Heart left ventricle (tissue), 16 donors: ENCODE results near the gene PCDHA1. TPM values are rescaled to one million over a fixed set of nuclear protein-coding genes. Genes with fewer than 3 reads are reported as not detected.
"Not testable (repeated sequence)": the region's sequence is repeated elsewhere in the genome, so short reads cannot be mapped to it uniquely, and the experiment has no call there.

Experiments used
- ATAC-seq, 4 donors: fragments of 200-7000 bp; cut with Tn5 transposase; one replicate each; pipeline ENCODE4 v1.9.1; 2020 to 2022; ENCODE audit warnings: moderate library complexity in 4 of 4, mild to moderate bottlenecking in 3 of 4, moderate number of reproducible peaks in 1 of 4
- DNase-seq, 5 donors: peaks; one replicate each; pipeline ENCODE4 v3.0.0-alpha.2; 2020
- H3K27ac ChIP-seq, 12 donors: fragments of 200-600 bp; sonication (generic) in 4 of 12; one replicate each; pipeline versions ENCODE4 v1.5.0 to v1.8.0; 2016 to 2022; ENCODE audit warnings: mild to moderate bottlenecking in 2 of 12
- H3K27me3 ChIP-seq, 9 donors: fragments of 200-600 bp; sonication (generic) in 2 of 9; one replicate each; pipeline versions ENCODE4 v1.5.1 to v1.8.0; 2016 to 2022; ENCODE audit warnings: mild to moderate bottlenecking in 3 of 9
- H3K36me3 ChIP-seq, 9 donors: fragments of 200-600 bp; sonication (generic) in 2 of 9; one replicate each; pipeline versions ENCODE4 v1.5.0 to v1.8.0; 2018 to 2022; ENCODE audit warnings: mild to moderate bottlenecking in 2 of 9
- H3K4me1 ChIP-seq, 12 donors: fragments of 200-600 bp; sonication (generic) in 4 of 12; one replicate each; pipeline versions ENCODE4 v1.5.0 to v1.8.0; 2016 to 2022; ENCODE audit warnings: mild to moderate bottlenecking in 3 of 12
- H3K4me3 ChIP-seq, 12 donors: fragments of 200-600 bp; sonication (generic) in 4 of 12; one replicate each; pipeline versions ENCODE4 v1.5.0 to v1.8.0; 2017 to 2022; ENCODE audit warnings: mild to moderate bottlenecking in 9 of 12, moderate library complexity in 4 of 12
- H3K9me3 ChIP-seq, 12 donors: fragments of 200-600 bp; sonication (generic) in 4 of 12; one replicate each; pipeline versions ENCODE4 v1.5.0 to v1.8.0; 2016 to 2022; ENCODE audit warnings: mild to moderate bottlenecking in 1 of 12
- POLR2A ChIP-seq, 2 donors: fragments of 450-650 bp; IDR thresholded peaks; one replicate each; pipeline ENCODE4 v1.6.1; 2017; ENCODE audit warnings: antibody characterized with exemption in 2 of 2, mild to moderate bottlenecking in 2 of 2, moderate library complexity in 2 of 2
- WGBS, 4 donors: extraction: QIAGEN DNeasy Blood & Tissue Kit in 2 of 4; methylation state at CpG; one replicate each; pipeline versions ENCODE4 v1.1.5 to v1.1.7; 2013 to 2018; 5-methylcytosine and 5-hydroxymethylcytosine counted together
- intact Hi-C, 10 donors: fragments of 100-400 bp; cut with DNase I; formaldehyde crosslinking; loops; one replicate each; pipeline versions ENCODE4 v1.11.1 to v1.14.2; 2022
- polyA plus RNA-seq, 2 donors: library from polyadenylated mRNA; stranded (reverse); fragments of 200-250 nt; gene quantifications; one replicate each; pipeline ENCODE4 v1.2.3, GENCODE V29; 2013
- total RNA-seq, 9 donors: library from RNA; depleted of rRNA in 2 of 9; stranded (reverse); fragments of >200 nt in 2 of 9; fragmentation: NEBNext Ultra II Directional in 3 of 9; extraction: Animal tissue kit (Norgen Biotek cat#: 25700) in 3 of 9; gene quantifications; one replicate each; pipeline versions ENCODE4 v1.1.0 to v1.2.4, GENCODE V29; 2016 to 2023
- TF ChIP-seq, protein P1 (sequence below), 12 donors: fragments of 200-600 bp; sonication (generic) in 4 of 12; IDR thresholded peaks; one replicate each; pipeline versions ENCODE4 v1.5.0 to v1.8.0; 2018 to 2022; ENCODE audit warnings: antibody characterized with exemption in 12 of 12, mild to moderate bottlenecking in 5 of 12
- donor health status: ischemic (EF 13 %, LVEDD 7.1; RV severe dilation, severe dysfunction).
- donor health status: healthy with polysubstance abuse.
- donor health status: DM: no; HTN: yes; CAD: no.
- donor health status: DM: no; HTN: no; CAD: no.
- donor health status: ischemic (EF 25% LVEDD 6.9; RV normal size, moderate dysfunction).
- donor health status: ischemic (EF 25% LVEDD 5.7; RV mildly dilated, moderate dysfunction).
- donor health status: healthy.
- donor health status: DM: yes; HTN: yes; CAD: no.
- donor health status: ischemic (EF 35%, LVEDD 5.7; RV mildly dilated, moderate dysfunction).
- donor health status: nonischemic (EF 11% LVEDD 7.7; RV severe dilation, severe dysfunction).
- donor health status: DM: yes; HTN: yes; CAD: no.
- donor health status: PGD.
- donor health status: ischemic (EF 29% LVEDD 5.4; RV normal size, mild dysfunction).
- donor health status: nonischemic (EF 23%, LVEDD 6.1; RV moderate dilation, normal function).

PCDHA1 gene
- total and polyA plus RNA-seq, 11 donors, result 0.08 TPM; not detected in 10

DNA sequence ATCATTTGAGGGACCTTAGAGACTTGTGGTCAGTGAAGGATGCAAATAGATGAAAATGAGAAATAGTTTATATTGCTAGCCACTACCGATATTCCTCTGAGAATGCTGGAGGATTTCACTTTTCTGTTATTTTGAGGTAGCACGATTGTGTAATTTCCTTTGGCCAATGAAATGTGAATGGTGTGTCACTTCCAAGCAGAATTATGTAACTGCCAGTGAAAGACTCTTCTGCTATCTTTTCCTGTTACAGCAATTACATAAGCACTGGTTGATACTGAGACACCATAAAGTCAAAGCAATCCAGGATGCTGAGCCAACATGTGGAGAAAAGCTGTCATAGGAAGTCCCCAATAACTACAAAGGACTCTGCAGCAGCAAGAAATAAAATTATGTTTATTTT is 5.1 kb downstream of the PCDHA1 start:
- Histone ChIP-seq H3K27ac (no peak overlapping the region), H3K4me3 (no peak overlapping the region), H3K27me3 (peaks cover 0 to 63% (median 9%) of the 10 kb centered on the region in 9 donors), H3K4me1 (no peaks in the 10 kb centered on the region), H3K36me3 (no peaks in the 10 kb centered on the region), H3K9me3 (peaks cover 0 to 82% (median 42%) of the 10 kb centered on the region in 12 donors)
- TF ChIP-seq, protein P1, sequence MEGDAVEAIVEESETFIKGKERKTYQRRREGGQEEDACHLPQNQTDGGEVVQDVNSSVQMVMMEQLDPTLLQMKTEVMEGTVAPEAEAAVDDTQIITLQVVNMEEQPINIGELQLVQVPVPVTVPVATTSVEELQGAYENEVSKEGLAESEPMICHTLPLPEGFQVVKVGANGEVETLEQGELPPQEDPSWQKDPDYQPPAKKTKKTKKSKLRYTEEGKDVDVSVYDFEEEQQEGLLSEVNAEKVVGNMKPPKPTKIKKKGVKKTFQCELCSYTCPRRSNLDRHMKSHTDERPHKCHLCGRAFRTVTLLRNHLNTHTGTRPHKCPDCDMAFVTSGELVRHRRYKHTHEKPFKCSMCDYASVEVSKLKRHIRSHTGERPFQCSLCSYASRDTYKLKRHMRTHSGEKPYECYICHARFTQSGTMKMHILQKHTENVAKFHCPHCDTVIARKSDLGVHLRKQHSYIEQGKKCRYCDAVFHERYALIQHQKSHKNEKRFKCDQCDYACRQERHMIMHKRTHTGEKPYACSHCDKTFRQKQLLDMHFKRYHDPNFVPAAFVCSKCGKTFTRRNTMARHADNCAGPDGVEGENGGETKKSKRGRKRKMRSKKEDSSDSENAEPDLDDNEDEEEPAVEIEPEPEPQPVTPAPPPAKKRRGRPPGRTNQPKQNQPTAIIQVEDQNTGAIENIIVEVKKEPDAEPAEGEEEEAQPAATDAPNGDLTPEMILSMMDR (IDR thresholded peaks at IDR 0.05), result no peak
- 26 to 55% (median 43%) methylated on average over 2 of the region's 2 CpGs for WGBS, 4 donors
- DNase-seq, result no peak
- no peak for ATAC-seq
- intact Hi-C loops, result no loop called here

DNA sequence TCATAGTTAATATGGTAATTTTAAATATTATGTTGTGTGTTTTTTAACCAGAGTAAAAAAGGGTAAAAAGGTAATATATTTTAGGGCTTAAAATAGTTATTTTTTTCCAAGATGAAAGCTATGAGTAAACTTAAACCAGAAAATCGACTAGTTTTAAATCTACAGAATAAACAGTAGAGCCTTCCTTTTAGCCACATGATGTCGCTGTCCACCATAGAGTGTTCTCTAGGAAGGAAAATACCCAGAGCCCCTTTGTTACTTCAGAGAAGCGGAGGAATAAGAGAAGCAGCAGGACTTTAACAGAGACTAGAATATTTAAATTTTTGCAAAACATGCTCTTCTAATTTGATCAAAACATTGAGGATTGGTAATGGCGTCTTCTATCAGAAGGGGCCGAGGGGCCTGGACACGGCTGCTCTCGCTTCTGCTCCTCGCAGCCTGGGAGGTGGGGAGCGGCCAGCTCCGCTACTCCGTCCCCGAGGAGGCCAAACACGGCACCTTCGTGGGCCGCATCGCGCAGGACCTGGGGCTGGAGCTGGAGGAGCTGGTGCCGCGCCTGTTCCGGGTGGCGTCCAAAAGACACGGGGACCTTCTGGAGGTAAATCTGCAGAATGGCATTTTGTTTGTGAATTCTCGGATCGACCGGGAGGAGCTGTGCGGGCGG is 8.8 kb downstream of the PCDHA1 start, which contains the start of gene PCDHA2:
Gene PCDHA2, plus strand, starts transcription at position 258 of the 664 bp plus-strand sequence.
- Histone ChIP-seq H3K36me3 (no peaks in the 10 kb centered on the region), H3K4me3 (peak within 1 kb of the TSS in 5 of 12 donors; percentile 7 to 39 (median 29)), H3K27me3 (peaks cover 0 to 39% (median 9%) of the 10 kb centered on the region in 9 donors), H3K9me3 (peaks cover 0 to 75% (median 30%) of the 10 kb centered on the region in 12 donors), H3K27ac (no peak within 1 kb of the TSS), H3K4me1 (no peaks in the 10 kb centered on the region)
- DNase-seq (peak in 1 of 5 donors; percentile 47), ATAC-seq (no peak)
- TF ChIP-seq, protein P1 (IDR thresholded peaks at IDR 0.05), result peak in 5 of 12 donors; percentile 6 to 31 (median 16)
- no peak for TF ChIP-seq POLR2A (IDR thresholded peaks at IDR 0.05)
- intact Hi-C loops, result no loop called here
- 16 to 27% (median 19%) methylated on average over 25 to 27 of the region's 27 CpGs for WGBS, 4 donors

DNA sequence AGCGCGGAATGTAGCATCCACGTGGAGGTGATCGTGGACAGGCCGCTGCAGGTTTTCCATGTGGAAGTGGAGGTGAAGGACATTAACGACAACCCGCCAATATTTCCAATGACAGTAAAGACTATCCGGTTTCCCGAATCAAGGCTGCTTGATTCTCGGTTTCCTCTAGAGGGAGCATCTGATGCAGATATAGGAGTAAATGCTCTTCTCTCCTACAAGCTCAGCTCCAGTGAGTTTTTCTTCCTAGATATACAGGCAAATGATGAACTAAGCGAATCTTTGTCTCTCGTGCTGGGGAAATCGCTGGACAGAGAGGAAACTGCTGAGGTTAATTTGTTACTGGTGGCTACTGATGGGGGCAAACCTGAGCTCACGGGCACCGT is 9.3 kb downstream of the PCDHA1 start:
- Histone ChIP-seq H3K27me3 (peaks cover 0 to 39% (median 9%) of the 10 kb centered on the region in 9 donors), H3K4me1 (no peaks in the 10 kb centered on the region), H3K4me3 (peak overlapping the region in 5 of 12 donors; percentile 7 to 39 (median 29)), H3K9me3 (peaks cover 0 to 79% (median 30%) of the 10 kb centered on the region in 12 donors), H3K36me3 (no peaks in the 10 kb centered on the region), H3K27ac (no peak overlapping the region)
- no peak for DNase-seq
- TF ChIP-seq, protein P1 (IDR thresholded peaks at IDR 0.05), result peak in 2 of 12 donors; percentile 8 to 19
- no peak for TF ChIP-seq POLR2A (IDR thresholded peaks at IDR 0.05)
- ATAC-seq, result no peak
- intact Hi-C loops, result no loop called here
- WGBS, 4 donors, result 16 to 31% (median 20%) methylated on average over 12 to 15 of the region's 15 CpGs

DNA sequence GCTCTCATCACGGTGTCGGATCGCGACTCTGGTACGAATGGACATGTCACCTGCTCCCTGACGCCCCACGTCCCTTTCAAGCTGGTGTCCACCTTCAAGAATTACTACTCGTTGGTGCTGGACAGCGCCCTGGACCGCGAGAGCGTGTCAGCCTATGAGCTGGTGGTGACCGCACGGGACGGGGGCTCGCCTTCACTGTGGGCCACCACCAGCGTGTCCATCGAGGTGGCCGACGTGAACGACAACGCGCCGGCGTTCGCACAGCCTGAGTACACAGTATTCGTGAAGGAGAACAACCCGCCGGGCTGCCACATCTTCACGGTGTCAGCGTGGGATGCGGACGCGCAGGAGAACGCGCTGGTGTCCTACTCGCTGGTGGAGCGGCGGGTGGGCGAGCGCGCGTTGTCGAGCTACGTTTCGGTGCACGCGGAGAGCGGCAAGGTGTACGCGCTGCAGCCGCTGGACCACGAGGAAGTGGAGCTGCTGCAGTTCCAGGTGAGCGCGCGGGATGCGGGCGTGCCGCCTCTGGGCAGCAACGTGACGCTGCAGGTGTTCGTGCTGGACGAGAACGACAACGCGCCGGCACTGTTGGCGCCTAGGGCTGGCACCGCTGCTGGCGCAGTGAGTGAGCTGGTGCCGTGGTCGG is 10.3 kb downstream of the PCDHA1 start:
- peaks cover 0 to 78% (median 29%) of the 10 kb centered on the region in 12 donors for H3K9me3 ChIP-seq
- WGBS, 4 donors, result 40 to 61% (median 58%) methylated on average over 62 to 72 of the region's 72 CpGs
- DNase-seq, result peak in 1 of 5 donors; percentile 58
- H3K27ac ChIP-seq, H3K36me3 ChIP-seq, H3K4me3 ChIP-seq, intact Hi-C loops, H3K4me1 ChIP-seq, ATAC-seq: not testable (repeated sequence)
- H3K27me3 ChIP-seq, result peaks cover 0 to 41% (median 13%) of the 10 kb centered on the region in 9 donors
